ENCODE measurements around the gene TFAP2D.

TFAP2D gene

GRCh38 chr6:50721978-50722377 lies 8.7 kb downstream of the TFAP2D start:
- DNase-seq: no peak

GRCh38 chr6:50722829-50723554 lies 9.7 kb downstream of the TFAP2D start:
- DNase-seq: no peak

- no peak for DNase-seq
These were observed 11.2 kb downstream of the TFAP2D start for GRCh38 chr6:50724381-50725124.

GRCh38 chr6:50734488-50734887 lies 21.2 kb downstream of the TFAP2D start:
- DNase-seq: no peak

GRCh38 chr6:50742161-50742560 lies 28.8 kb downstream of the TFAP2D start:
- no peak for DNase-seq

- no peak for DNase-seq
These were observed 31.6 kb downstream of the TFAP2D start for GRCh38 chr6:50744976-50745375.

GRCh38 chr6:50762798-50763197 lies 49.5 kb downstream of the TFAP2D start:
- DNase-seq: no peak

- DNase-seq: no peak
These were observed 65.4 kb downstream of the TFAP2D start for GRCh38 chr6:50778696-50779095.

GRCh38 chr6:50780382-50780781 lies 67.1 kb downstream of the TFAP2D start:
- DNase-seq: no peak

- no peak for DNase-seq
These were observed 72.6 kb downstream of the TFAP2D start for GRCh38 chr6:50785921-50786320.

- DNase-seq: no peak
These were observed 78.7 kb downstream of the TFAP2D start for GRCh38 chr6:50791900-50792508.

- DNase-seq: no peak
These were observed 79.4 kb downstream of the TFAP2D start for GRCh38 chr6:50792771-50793170.

- no peak for DNase-seq
These were observed 82.2 kb downstream of the TFAP2D start for GRCh38 chr6:50795574-50795973.

- no peak for DNase-seq
These were observed 91.0 kb downstream of the TFAP2D start for GRCh38 chr6:50804283-50804682.

GRCh38 chr6:50807035-50807434 lies 93.7 kb downstream of the TFAP2D start:
- no peak for DNase-seq

- no peak for DNase-seq
These were observed 102.2 kb downstream of the TFAP2D start for GRCh38 chr6:50815436-50816114.

GRCh38 chr6:50816115-50816675 lies 102.9 kb downstream of the TFAP2D start:
- DNase-seq: peak; percentile 71 to 75

- no peak for DNase-seq
These were observed 103.8 kb downstream of the TFAP2D start for GRCh38 chr6:50816947-50817645.

GRCh38 chr6:50817646-50817950 lies 104.3 kb downstream of the TFAP2D start:
- no peak for DNase-seq

- DNase-seq: no peak
These were observed 104.7 kb downstream of the TFAP2D start for GRCh38 chr6:50818020-50818419.

- no peak for DNase-seq
These were observed 105.3 kb downstream of the TFAP2D start, which contains the start of gene TFAP2B for GRCh38 chr6:50818673-50819072. TFAP2B (plus strand) TSS chr6:50818871; CDS start chr6:50818892, 21 bp downstream.

GRCh38 chr6:50819466-50819903 lies 106.2 kb downstream of the TFAP2D start:
- DNase-seq: no peak
